HCT116 (cell line): ENCODE measurements around the gene CD34. TPM values are rescaled to one million over a fixed set of nuclear protein-coding genes. Genes with fewer than 3 reads are reported as not detected.

ENCODE experiments used
- ATAC-seq: fragments of 200-7000 bp; cut with Tn5 transposase; 2 replicates; pipeline ENCODE4 v1.9.1; 2020; ENCODE audit warnings: mild to moderate bottlenecking, moderate library complexity
- BruUV-seq: library from RNA; stranded (reverse); fragments of 400-500 nt; replicated peaks from 2 replicates; lab custom pipeline; 2021; lab: Mats Ljungman, UMichigan
- CTCF ChIA-PET: fragments of 300-600 bp; sonication (Branson Sonifier 250); formaldehyde crosslinking; loops from one replicate; lab custom pipeline; 2021; ENCODE audit warnings: antibody characterized with exemption; lab: Charles Lee
- POLR2A ChIA-PET: fragments of 300-600, 350-600 bp; sonication (Branson Sonifier 250); formaldehyde crosslinking; loops from one replicate; lab custom pipeline; 2021; ENCODE audit warnings: antibody characterized with exemption; lab: Charles Lee
- RAD21 ChIA-PET, 2 experiments: fragments of 300-600 bp; sonication (Branson Sonifier 250); formaldehyde crosslinking; loops; one replicate each; lab custom pipeline; 2023; ENCODE audit warnings: low total read pairs in 2 of 2; ENCODE audit not compliant: uncharacterized antibody in 2 of 2, unreplicated experiment in 2 of 2, low non-redundant PET in 1 of 2; lab: Charles Lee
- DNase-seq: peaks from one replicate; pipeline ENCODE4 v3.0.0-alpha.2; 2010; ENCODE audit warnings: low read depth, low spot score
- H2AFZ ChIP-seq: fragments of 200-600 bp; shearing (Covaris generic), sonication (generic); 2 replicates; pipeline ENCODE4 v1.6.1; 2017; ENCODE audit warnings: low read depth, mixed run types, mixed read lengths, antibody characterized with exemption, low read length; ENCODE audit not compliant: poor library complexity, severe bottlenecking
- H3K27ac ChIP-seq: 2 replicates; pipeline ENCODE4 v1.5.1; 2012; ENCODE audit warnings: low read depth, low read length
- H3K27me3 ChIP-seq: fragments of 200-600 bp; sonication (generic); 2 replicates; pipeline ENCODE4 v1.6.1; 2016; ENCODE audit warnings: mixed run types, low read length, mixed read lengths; ENCODE audit not compliant: insufficient read depth
- H3K36me3 ChIP-seq, 2 experiments: fragments of 200-500 bp in 1 of 2; fragments of 200-600 bp in 1 of 2; sonication (Bioruptor generic) in 1 of 2; sonication (generic) in 1 of 2; 2 replicates each; pipeline versions ENCODE4 v1.5.1 to v1.6.1; 2014 to 2016; ENCODE audit warnings: low read length in 2 of 2, inconsistent platforms in 1 of 2, mixed read lengths in 1 of 2, mixed run types in 1 of 2; ENCODE audit not compliant: insufficient read depth in 2 of 2, control insufficient read depth in 1 of 2
- H3K4me1 ChIP-seq, 2 experiments: fragments of 200-600 bp in 1 of 2; sonication (generic) in 1 of 2; 2 replicates each; pipeline versions ENCODE4 v1.5.1 to v1.6.1; 2012 to 2017; ENCODE audit warnings: low read length in 2 of 2, inconsistent platforms in 1 of 2, mild to moderate bottlenecking in 1 of 2, mixed read lengths in 1 of 2, mixed run types in 1 of 2, moderate library complexity in 1 of 2; ENCODE audit not compliant: insufficient read depth in 2 of 2, control insufficient read depth in 1 of 2
- H3K4me2 ChIP-seq: fragments of 200-600 bp; sonication (generic); 2 replicates; pipeline ENCODE4 v1.6.1; 2017; ENCODE audit warnings: mixed run types, low read length, mixed read lengths
- H3K4me3 ChIP-seq, 2 experiments: fragments of 200-600 bp in 1 of 2; sonication (generic) in 1 of 2; replicated peaks in 1 of 2; 2 replicates each; pipeline ENCODE4 v1.5.1; 2011 to 2016; ENCODE audit warnings: low read length in 2 of 2, control low read depth in 1 of 2, low read depth in 1 of 2, mild to moderate bottlenecking in 1 of 2, mixed read lengths in 1 of 2, mixed run types in 1 of 2
- H3K79me2 ChIP-seq: fragments of 200-600 bp; sonication (generic); 2 replicates; pipeline ENCODE4 v1.6.1; 2017; ENCODE audit warnings: mild to moderate bottlenecking, mixed run types, low read length, moderate library complexity, mixed read lengths; ENCODE audit not compliant: insufficient read depth
- H3K9ac ChIP-seq: fragments of 200-600 bp; sonication (generic); 2 replicates; pipeline ENCODE4 v1.6.1; 2016; ENCODE audit warnings: low read length, mixed read lengths
- H3K9me2 ChIP-seq: fragments of 200-600 bp; sonication (generic), shearing (Covaris generic); 2 replicates; pipeline ENCODE4 v1.6.1; 2017; ENCODE audit warnings: mixed run types, mild to moderate bottlenecking, moderate library complexity; ENCODE audit not compliant: insufficient read depth
- H3K9me3 ChIP-seq, 2 experiments: fragments of 200-500 bp in 1 of 2; fragments of 200-600 bp in 1 of 2; sonication (Bioruptor generic) in 1 of 2; sonication (generic) in 1 of 2; 2 replicates each; pipeline ENCODE4 v1.6.1; 2014 to 2017; ENCODE audit warnings: low read length in 2 of 2, mixed read lengths in 2 of 2, inconsistent platforms in 1 of 2, low read depth in 1 of 2, mild to moderate bottlenecking in 1 of 2, mixed run types in 1 of 2, moderate library complexity in 1 of 2; ENCODE audit not compliant: control insufficient read depth in 1 of 2, insufficient read depth in 1 of 2
- H4K20me1 ChIP-seq: fragments of 200-600 bp; sonication (generic), shearing (Covaris generic); 2 replicates; pipeline ENCODE4 v1.6.1; 2017; ENCODE audit warnings: mixed run types, mild to moderate bottlenecking, moderate library complexity; ENCODE audit not compliant: insufficient read depth
- CBX3 ChIP-seq: IDR thresholded peaks from 2 replicates; pipeline ENCODE4 v1.6.1; 2012; ENCODE audit warnings: low read depth
- CEBPB ChIP-seq: IDR thresholded peaks from 2 replicates; pipeline ENCODE4 v1.6.1; 2012; ENCODE audit warnings: low read depth
- EZH2 ChIP-seq: fragments of 200-600 bp; sonication (generic); IDR thresholded peaks from 2 replicates; pipeline ENCODE4 v1.6.1; 2017; ENCODE audit warnings: antibody characterized with exemption, mixed run types
- POLR2A ChIP-seq: IDR thresholded peaks from 2 replicates; pipeline ENCODE4 v1.7.0; 2011; ENCODE audit warnings: borderline replicate concordance; ENCODE audit not compliant: insufficient read depth, insufficient read length; ENCODE audit errors: extremely low read depth
- REST ChIP-seq: IDR thresholded peaks from 2 replicates; pipeline ENCODE4 v1.6.1; 2012; ENCODE audit warnings: low read depth
- SP1 ChIP-seq: IDR thresholded peaks from 2 replicates; pipeline ENCODE4 v1.6.1; 2012; ENCODE audit warnings: low read depth
- YY1 ChIP-seq: IDR thresholded peaks from 2 replicates; pipeline ENCODE4 v1.6.1; 2011; ENCODE audit warnings: low read length, low read depth, moderate library complexity, mild to moderate bottlenecking; ENCODE audit not compliant: insufficient replicate concordance; ENCODE audit errors: extremely low read depth
- ZNF274 ChIP-seq: fragments of 200-500 bp; sonication (Bioruptor generic); IDR thresholded peaks from 2 replicates; pipeline ENCODE4 v1.6.1; 2014; ENCODE audit warnings: mild to moderate bottlenecking, low read depth, low read length, inconsistent platforms
- intact Hi-C: fragments of 100-400 bp; cut with micrococcal nuclease; formaldehyde crosslinking; loops from 2 replicates; pipeline ENCODE4 v1.10.0; 2022
- total RNA-seq: library from RNA; stranded (reverse); gene quantifications from one replicate; pipeline ENCODE4 v1.2.1, GENCODE V29; 2021; ENCODE audit not compliant: unreplicated experiment
- TF ChIP-seq, protein P1 (sequence below): IDR thresholded peaks from 2 replicates; pipeline ENCODE4 v1.6.1; 2011; ENCODE audit warnings: mild to moderate bottlenecking, low read length, moderate library complexity; ENCODE audit not compliant: insufficient replicate concordance; ENCODE audit errors: extremely low read depth

The CD34 gene
- total RNA-seq, 1 experiment from 2014 or later: 0.07 TPM

- no peak for TF ChIP-seq REST
- no peak for TF ChIP-seq CBX3
- no peak for TF ChIP-seq SP1
- TF ChIP-seq, protein P1, sequence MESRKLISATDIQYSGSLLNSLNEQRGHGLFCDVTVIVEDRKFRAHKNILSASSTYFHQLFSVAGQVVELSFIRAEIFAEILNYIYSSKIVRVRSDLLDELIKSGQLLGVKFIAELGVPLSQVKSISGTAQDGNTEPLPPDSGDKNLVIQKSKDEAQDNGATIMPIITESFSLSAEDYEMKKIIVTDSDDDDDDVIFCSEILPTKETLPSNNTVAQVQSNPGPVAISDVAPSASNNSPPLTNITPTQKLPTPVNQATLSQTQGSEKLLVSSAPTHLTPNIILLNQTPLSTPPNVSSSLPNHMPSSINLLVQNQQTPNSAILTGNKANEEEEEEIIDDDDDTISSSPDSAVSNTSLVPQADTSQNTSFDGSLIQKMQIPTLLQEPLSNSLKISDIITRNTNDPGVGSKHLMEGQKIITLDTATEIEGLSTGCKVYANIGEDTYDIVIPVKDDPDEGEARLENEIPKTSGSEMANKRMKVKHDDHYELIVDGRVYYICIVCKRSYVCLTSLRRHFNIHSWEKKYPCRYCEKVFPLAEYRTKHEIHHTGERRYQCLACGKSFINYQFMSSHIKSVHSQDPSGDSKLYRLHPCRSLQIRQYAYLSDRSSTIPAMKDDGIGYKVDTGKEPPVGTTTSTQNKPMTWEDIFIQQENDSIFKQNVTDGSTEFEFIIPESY: no peak
- no peak for TF ChIP-seq CEBPB
- TF ChIP-seq ZNF274: no peak
- no peak for TF ChIP-seq POLR2A
- no peak for TF ChIP-seq YY1
- TF ChIP-seq EZH2: no peak
- TF ChIP-seq, all 23 proteins: peak for 0
- no TSS peak for BruUV-seq
- Histone ChIP-seq H3K9me2 (no peaks in the 10 kb centered on the region), H3K4me2 (no peak overlapping the region), H3K27ac (no peak overlapping the region), H2AFZ (no peak overlapping the region), H3K4me3 (no peak overlapping the region), H3K9ac (no peak overlapping the region), H3K4me1 (0 out of 4 replicates have a peak, but pooled peaks cover 0 to 2% of the 10 kb centered on the region in 2 experiments), H3K79me2 (peaks cover 35% of the 10 kb centered on the region; the same call in 1 of the 2 replicates), H4K20me1 (no peaks in the 10 kb centered on the region), H3K36me3 (no peaks in the 10 kb centered on the region), H3K27me3 (no peaks in the 10 kb centered on the region), H3K9me3 (no peaks in the 10 kb centered on the region)
- DNase-seq (no peak), ATAC-seq (no peak)
- intact Hi-C loops: no loop called here
- RAD21 ChIA-PET: no interaction called here
- POLR2A ChIA-PET: no interaction called here
- CTCF ChIA-PET: no interaction called here
Measured at GRCh38 chr1:207832796-207833195, 78.1 kb downstream of the CD34 start.
